ENCODE data around the gene MPO.
A peak's percentile ranks its signal among the peaks of the same experiment; 100 is the strongest.

Gene MPO

DNA sequence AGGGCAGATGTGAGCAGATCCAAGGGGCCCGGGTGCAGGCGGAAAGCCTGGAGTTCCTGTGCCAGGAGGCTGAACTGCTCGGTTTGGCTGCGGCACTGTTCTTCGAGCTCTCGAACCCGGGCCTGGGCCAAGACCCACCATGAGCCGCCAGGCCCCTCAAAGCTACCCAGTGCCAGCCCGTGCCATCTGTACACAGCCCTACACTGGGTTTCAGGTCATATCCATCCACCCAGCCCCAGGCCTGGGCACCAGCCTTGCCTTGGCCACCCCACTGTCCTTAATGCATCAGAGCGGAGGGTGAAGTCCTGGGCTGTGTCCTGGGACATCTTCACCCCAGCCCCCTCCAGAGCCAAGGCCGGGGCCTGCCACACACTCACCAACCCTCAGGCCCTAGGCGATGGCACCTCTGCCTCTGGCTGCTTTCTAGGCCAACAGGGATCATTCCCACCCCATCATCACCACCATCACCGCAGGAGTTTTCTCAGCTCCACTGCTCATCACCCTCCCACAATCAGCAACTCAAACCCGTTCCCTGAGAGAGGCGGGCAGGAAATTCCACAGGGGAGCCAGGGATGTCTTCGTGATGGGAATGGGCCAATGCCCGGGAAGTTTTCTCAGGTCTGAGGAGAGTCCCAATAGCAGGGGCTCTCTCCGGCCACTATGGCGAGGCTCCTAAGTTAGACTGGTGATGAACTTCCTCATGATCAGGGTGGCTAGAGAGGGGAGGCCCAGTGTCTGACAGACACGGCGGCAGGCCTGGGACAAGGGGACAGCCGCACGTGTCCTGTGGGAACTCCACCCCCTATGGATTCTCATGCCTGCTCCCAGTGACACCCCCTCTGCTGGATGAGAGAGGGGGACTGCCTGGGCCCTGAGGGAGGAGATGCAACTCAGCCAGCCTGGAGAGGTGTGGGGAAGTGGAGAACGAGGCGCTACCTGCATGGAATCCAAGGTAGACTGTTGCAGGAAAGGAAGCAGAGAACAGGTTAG is 38.7 kb upstream of the MPO start:
- DNase-seq: no peak

DNA sequence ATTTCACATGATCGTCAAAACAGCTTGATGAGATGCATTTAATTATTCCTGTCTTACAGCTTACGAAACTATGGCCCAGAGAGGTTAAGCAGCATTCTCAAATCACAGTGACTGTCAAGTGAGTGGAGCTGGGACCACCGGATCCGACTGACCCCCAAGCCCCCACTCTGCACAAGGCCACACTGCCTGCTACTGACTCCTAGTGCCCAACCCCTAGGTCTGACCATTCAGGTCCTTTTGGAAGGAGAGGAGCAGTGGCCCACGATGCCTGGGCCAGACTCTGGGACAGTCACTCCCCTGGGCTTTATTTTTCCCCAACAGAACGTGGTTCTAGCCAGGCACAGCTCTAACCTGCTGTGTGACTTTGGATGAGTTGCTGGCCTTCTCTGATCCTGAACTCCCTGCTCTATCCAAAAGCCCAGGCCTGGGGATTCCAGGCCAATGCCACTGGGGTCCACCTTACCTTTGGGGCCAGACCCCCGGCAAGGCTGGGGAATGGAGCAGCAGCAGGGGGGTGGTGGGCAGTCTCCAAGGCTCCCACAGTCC is 38.0 kb upstream of the MPO start:
- no peak for DNase-seq

DNA sequence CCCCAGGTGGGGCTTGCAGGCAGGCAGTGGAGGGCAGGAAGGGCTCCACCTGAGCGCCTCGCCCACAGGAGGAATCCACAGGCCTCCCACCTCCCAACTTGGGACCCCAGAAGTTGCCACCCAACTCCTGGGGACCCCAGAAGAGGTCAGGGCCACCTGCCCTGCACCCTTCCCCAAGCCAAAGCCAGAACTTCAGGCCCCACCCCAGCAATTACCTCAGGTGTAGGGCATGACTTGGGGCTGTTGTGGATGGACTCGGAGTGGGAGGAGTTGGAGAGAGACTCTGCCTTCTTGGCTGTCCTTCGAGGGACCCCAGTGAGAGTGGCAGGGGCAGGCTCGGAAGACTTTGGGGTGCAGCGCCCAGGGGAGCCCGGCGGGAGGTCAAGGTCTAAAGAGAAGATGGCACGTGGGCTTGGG is 37.3 kb upstream of the MPO start:
- peak in 1 of 2 experiments; percentile 37 for DNase-seq

DNA sequence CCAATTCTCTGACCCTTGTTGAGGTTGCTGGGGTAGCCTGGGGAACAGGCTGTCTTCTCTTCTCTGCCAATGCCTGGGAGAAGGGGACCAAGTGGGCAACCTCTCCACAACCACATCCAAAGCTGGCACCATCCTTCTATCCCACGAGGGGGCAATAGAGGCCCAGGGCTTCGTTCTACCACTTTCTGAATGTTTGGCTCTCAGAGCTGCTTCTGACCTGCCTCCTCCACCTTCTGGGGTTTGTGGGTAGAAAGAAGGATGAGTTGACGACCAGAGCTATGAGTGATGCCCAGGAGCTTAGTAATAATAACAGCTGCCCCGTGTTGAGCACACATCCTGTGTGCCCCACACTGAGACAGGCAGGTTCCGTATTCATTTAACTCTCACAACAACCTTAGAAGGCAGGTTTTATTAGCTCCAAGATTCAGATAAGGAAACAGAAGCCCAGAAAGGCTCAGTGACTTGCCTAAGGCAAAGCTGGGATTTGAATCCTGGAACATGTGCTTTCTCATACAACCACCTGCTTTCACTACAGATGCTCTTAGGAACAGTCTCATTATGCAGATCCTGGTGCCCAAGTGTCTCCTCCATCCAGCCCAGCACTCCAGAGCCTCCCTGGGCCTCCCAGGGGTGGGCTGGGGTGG is 36.8 kb upstream of the MPO start:
- peak; percentile 80 to 88 for DNase-seq

DNA sequence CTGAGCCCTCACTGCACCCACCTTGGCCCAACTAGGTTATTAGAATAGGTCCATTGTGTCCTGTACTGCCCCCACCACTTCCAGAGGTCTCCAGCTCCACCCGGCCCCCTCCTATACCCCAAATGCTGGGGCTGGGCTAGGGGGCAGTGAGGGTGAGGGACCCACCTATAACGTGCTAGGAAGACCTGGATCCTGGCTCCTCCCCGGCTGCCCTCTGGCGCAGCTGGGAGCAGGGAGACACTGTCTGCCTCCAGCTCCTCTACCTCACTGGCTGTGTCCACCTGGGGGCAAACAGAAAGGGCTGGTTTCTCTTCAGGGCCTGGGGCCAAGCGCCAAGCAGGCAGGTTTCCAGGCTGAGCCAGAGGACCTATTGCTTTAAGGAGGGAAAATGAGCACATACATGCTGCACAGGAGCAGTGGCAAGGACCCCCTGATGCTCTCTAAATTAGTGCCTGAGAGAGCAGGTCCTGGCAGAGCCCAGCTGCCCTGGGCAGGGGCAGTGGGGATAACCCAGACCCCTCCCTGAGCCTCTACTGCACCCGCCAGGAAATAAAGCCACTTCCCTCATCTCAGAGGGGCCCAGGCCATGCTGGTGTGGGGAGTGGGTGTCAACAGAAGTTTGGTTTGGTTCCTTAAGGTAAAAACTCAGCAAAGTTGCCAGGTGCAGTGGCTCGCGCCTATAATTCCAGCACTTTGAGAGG is 35.7 kb upstream of the MPO start:
- DNase-seq: no peak

DNA sequence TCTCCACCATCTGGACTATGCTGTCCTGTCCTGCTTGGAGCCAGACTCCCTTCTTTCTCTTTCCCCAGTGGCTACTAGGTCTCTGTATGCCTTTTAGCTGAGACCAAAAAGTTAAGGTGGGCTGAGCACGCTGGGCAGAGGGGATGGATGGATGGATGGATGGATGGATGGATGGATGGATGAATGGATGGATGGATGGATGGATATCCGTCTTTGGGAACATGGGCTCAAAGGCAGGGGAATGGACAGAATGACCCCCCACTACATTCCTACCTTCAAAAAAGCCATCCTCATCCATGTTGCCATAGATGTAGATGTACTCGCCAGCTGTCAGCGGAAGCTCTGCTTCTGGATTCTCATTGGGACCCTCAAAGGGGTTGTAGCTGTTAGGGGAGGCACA is 35.0 kb upstream of the MPO start:
- no peak for DNase-seq

DNA sequence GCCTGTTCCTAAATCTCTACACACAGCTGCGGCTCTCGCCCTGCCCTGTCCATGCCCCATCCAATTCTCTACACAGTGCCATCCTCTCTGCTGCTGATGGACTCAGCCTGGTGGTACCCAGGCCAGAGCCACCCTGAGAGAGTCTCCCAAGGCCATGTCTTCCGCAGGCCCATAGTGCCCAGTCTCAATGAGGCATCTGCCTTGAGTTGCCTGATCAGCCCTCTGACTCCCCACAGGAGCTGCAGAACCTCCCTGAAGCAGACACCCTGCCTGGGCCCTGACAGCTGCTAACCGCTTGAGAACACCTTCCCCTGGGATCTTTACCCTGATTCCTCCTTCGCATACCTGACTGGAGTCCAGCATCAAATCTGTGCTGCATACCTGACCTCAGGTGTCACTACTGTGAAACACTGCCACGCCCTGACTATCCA is 34.6 kb upstream of the MPO start:
- no peak for DNase-seq

DNA sequence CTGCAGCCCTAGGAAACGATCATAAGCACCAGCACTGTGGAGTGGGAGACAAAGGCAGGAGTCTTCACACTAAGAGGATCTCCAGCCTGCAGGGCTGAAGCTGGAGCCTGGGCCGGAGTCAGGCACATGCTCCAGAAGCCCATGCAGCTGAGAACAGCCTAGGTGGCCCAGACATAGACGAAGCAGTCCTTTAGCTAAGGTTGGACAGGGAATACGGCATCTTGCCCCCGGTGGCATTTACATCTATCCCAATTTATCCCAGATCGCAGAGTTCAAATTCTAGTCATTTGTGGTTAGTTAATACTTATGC is 33.9 kb upstream of the MPO start:
- no peak for DNase-seq

DNA sequence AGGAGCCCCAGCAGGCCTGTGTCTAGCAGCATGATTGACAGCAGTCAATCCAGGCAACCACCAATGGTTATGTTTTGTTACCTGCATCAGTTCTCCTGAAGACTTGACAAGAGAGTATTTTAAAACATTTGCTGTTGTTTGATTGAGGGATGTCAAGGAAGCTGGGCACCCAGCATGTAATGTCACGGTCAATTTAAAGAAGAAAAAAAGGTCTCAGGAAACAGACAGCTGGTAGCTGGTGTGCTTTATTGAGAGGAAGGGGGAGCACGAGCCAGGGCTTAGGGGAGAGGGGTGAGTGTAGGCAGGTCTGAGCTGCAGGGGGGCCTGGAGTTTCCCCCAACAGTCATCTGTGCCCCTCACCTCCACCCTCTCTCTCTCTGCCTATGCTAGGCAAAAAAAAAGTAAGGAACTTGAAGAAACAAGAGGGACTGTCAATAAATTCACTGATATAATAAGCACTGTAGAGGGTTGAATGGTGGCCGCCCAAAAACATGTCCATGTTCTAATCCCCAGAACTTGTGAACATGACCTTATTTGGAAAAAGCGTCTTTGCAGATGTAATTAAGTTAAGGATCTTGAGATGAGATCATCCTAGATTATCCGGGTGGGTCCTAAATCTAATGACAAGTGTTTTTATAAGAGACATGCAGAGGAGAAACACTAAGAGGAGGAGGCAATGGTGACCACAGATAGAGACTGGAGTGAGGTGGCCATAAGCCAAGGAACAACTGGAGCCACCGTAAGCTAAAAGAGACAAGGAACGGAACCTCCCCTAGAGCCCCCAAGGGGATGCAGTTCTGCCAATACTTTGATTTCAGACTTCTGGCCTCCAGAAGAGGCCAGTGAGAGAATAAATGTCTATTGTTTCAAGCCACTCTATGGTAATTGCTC is 33.3 kb upstream of the MPO start:
- no peak for DNase-seq

DNA sequence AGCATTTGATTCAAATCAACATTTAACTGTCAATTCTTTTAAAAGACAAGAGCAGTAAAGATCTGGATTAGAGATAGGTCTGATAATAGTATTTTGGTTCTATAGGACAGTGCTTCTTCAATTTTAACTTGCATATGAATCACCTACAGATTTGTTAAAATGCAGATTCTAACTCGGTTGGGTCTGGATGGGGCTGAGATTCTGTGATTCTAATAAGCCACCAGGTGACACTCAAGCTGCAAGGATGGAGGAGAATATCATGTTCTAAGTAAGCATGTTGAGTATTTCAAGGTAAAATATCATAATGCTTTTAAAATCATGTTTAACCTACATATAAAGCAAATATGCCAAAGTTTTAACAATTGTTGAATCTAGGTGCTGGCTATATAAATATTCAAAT is 32.1 kb upstream of the MPO start:
- DNase-seq: no peak

DNA sequence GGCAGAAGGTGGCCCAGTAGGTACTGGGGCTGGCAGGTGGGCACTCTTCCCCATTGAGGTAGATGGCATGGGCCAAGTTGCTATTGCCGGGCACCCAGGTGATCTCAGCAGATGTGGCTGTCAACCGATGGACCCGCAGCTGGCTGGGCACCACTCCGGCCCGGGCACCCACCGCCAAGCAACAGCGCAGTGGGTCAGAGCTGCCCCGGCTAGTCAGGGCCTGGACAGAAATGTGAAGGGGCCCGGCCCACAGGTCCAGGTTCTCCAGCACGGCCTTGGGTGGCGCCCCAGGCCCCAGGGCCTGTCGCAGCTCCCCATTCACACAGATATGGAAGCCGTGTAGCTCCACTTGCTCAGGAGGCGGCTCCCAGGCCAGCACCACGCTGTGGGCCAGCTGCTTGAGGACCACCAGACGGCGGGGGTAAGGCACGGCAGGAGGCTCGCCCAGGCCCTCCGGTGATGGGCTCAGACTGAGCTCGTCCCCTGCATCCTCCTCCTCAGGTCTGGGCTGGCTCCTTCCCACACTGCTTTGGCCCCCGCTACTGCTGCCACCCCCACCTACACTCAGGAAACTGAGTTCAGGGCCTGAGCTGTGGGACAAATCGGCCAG is 31.4 kb upstream of the MPO start:
- no peak for DNase-seq

DNA sequence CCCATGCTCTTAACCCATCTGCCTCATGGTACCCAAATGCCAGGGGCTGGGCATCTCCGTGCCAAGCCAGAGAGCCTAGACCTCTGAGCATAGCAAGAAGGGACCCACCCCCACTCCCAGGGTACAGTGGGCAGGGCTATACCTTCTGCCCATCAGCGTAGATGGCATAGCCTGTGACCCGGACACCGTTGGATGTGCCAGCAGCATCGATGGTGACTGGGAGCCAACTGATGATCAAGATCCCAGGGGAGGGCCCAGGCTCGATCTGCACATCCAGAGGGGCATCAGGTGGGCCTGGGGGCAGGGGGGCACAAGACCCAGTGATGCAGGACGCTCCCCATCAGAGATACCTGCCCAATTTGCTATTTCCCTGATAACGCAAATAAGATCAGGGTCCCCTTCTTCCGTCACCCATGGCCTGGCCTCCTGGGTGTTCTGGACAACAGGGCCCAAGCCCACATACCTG is 30.7 kb upstream of the MPO start:
- no peak for DNase-seq

DNA sequence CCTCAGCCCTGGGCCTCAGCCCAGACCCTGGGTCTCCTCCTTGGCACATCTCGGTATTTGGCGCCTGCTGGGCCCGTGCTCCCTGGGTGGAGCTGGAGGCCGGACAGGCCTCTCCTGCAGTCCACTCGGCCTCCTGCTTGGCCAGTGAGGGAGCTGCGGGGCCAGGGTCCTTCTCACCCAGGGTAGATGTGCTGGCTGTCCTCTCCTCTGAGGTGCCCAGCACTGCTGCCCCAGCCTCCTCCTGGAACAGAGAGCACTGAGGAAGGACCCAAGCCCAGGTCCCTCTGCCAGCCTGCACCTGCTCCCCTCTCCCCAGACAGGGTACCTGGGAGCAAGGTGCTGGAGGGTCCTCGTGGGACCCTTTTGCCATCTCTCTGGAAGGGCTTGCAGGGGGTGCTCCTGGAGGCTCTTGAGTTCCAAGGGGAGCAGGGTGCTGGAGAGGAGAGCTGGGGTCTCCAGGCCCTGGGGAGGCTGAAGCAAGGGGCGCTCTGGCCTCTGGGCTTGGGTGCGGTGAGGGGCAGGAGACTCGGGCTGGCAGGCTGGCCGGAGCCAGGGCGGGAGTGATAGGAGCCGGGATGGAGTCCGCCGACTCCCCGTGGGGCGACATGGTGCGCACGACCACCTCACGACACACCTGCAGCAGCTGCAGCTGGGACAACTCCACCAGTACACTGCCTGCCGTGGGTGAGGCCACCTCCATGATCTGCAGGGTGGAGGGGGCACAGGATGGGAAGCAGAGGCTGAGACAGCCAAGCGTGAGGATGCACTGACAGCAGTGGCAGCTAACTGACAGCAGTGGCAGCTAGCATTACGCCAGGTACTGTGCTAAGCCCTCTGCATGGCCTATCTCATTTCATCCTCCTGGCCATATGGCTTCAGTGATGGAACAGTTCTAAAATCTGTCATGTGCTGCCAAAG is 30.0 kb upstream of the MPO start:
- no peak for DNase-seq

DNA sequence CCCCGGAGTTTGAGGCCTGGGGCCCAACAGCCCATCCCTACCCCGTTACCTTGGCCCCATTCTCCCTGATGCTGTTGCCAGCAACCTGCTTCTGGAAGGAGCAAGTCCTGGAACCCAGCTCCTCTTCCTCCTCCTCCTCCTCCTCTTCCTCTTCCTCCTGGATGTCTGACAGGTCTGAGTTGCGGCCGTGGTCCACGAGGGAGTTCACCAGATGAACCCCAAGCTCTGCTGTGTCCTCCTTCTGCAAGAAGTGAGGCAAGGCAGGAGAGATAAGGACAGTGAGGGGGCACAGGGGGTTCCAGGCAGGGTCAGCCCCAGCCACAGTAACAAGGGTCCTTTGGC is 29.2 kb upstream of the MPO start:
- no peak for DNase-seq

DNA sequence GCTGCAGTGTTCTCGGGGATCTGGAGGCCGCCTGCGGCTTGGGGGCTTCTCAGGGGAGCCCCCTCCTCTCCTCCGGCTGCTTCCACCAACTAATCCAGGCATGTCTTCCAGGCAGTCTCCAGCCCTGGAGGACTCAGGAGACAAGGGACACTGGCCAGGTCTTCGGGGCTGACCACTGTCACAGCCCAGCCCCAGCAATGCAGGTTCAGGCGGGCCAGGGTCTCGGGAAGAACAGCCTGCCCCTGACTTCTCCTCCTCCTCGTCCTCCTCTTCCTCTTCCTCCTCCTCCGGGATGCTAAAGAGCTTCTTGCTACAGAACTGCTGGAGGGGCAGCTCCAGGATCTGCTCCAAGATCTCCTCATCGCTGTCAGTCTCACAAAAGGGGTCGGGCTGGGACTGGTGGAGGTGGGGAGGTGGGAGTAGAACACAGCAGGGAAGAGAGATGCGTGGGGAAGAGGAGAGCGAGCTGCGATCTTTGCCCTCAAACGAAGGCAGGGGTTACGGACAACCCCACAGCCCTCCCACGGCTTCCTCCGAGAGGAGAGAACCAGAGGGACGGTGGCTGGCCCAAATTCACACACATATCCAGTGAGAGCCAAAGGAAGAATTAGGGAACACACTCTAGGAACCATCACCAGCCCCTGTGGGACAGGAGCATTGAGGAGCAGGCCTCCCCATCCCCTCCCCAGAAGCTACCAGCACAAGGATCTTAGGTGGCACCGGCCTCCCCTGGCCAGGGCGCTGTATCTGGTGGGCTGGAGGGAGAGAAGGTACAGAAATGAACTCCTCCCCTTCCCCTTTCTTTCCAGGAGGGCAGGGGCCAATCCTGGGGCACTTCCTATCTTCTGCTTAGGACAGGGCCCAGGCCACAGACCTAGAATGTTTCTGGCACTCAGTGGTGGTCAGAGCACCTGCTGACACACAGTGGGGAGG is 28.5 kb upstream of the MPO start:
- no peak for DNase-seq

DNA sequence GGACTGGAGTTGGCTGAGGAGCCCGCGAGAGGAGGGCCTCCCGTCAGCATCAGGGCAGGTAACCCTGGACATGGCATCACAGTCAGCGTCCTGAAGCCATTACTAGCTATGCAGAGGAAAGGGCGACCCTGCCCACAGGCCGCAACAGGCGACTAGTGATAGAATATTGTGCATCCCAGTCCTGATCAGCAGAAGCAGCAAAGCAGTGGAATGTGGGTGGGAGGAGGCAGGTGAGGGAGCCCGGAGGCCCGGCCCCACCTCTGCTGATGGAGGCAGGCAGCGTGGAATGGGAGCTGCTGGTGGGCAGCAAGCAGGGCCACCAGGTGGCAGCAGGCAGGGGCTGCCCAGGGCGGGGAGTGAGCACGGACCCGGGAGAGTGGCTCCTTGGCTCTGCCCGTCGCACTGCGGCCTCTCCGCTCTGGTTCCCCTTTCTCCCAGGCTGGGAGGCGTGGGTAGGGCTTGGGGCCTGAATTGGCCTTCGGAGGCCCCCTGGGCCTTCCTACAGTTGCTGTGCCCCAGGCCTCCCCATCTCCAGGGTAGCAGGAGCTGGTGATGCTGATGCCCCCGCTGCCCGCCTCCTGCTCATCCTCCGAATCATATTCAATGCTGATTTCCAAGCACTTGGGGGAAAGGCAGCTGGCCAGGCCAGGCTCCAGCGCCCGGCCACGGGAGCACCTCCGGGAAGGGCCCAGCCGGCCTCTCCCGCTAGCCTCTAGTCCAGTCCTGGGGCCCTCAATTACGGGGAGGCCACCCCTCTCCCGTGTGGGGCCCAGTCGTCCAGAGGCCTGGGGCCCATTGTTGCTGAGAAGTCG is 27.6 kb upstream of the MPO start:
- DNase-seq: peak in 1 of 2 experiments; percentile 35

DNA sequence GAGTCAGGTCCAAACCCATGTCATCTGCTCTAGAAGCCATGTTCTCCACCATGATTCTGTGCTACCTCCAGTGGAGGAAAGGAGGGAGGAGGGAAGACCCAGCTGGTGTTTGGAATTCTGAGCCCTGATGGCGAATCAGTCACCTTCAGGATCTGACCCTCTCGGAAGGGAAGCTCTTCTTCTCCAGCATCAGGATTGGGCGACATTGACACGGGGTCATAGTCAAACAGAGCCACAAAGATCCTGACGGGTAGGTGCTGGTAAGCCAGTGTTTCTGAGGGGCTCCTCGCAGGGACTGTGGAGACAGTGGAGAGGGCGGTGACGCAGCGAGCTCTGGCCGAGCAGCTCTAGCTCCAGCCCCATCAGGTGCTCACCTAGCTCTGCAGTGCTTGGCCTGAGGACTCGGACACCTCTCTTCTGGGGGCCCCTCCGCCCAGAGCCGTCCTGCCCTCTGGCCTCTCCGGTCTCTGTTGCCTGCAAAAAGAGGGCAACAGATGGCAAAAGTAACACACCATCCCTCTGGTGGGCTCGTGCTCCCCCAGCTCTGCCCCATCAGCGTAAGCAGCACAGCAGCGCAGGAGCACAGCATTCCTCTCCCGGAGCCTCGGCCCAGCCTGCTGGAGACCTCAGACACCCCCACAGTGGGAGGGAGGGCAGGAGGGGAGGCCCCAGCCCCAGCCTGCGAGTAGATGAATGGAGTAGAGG is 26.9 kb upstream of the MPO start:
- DNase-seq: no peak
